Measurements from ENCODE around the gene VAV2. TPM values are rescaled to one million over a fixed set of nuclear protein-coding genes. Genes with fewer than 3 reads are reported as not detected.

The VAV2 gene
- total and polyA plus RNA-seq, 4 donors = 13.0 to 28.2 (median 16.3) TPM

GRCh38 chr9:133968428-133968827 is 23.7 kb downstream of the VAV2 start:
- Histone ChIP-seq H3K27ac (ENCODE audit: low read depth in 1 of 2, low read length in 1 of 2) (peak overlapping the region in 1 of 2 donors; percentile 28), H3K9me3 (ENCODE audit: control insufficient read depth in 4 of 4, insufficient read depth in 3 of 4, low read length in 3 of 4) (peaks cover 0 to 5% (median 1%) of the 10 kb centered on the region in 4 donors), H3K27me3 (ENCODE audit: control insufficient read depth in 3 of 3, insufficient read depth in 3 of 3, low read length in 2 of 3) (no peaks in the 10 kb centered on the region), H3K4me3 (no peak overlapping the region), H3K9ac (ENCODE audit: insufficient read depth in 1 of 2, low read length in 2 of 2) (no peak overlapping the region), H3K36me3 (ENCODE audit: control insufficient read depth in 4 of 4, insufficient read depth in 4 of 4, low read length in 4 of 4) (no peaks in the 10 kb centered on the region), H3K4me1 (ENCODE audit: control insufficient read depth in 5 of 5, insufficient read depth in 5 of 5, low read length in 5 of 5) (peaks cover 0 to 37% (median 20%) of the 10 kb centered on the region in 5 donors)
- ATAC-seq (ENCODE audit: insufficient read depth, low FRiP score) (no peak), DNase-seq (peak in 1 of 3 donors; percentile 9)
- TF ChIP-seq, protein P1, sequence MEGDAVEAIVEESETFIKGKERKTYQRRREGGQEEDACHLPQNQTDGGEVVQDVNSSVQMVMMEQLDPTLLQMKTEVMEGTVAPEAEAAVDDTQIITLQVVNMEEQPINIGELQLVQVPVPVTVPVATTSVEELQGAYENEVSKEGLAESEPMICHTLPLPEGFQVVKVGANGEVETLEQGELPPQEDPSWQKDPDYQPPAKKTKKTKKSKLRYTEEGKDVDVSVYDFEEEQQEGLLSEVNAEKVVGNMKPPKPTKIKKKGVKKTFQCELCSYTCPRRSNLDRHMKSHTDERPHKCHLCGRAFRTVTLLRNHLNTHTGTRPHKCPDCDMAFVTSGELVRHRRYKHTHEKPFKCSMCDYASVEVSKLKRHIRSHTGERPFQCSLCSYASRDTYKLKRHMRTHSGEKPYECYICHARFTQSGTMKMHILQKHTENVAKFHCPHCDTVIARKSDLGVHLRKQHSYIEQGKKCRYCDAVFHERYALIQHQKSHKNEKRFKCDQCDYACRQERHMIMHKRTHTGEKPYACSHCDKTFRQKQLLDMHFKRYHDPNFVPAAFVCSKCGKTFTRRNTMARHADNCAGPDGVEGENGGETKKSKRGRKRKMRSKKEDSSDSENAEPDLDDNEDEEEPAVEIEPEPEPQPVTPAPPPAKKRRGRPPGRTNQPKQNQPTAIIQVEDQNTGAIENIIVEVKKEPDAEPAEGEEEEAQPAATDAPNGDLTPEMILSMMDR (IDR thresholded peaks at IDR 0.05; ENCODE audit: control extremely low read depth, extremely low read depth) = no peak
- 84 to 94% methylated on average over 12 of the region's 12 CpGs for WGBS, 2 donors

- no peak for ATAC-seq (ENCODE audit: insufficient read depth, low FRiP score)
- H3K9me3 ChIP-seq (ENCODE audit: control insufficient read depth in 4 of 4, insufficient read depth in 3 of 4, low read length in 3 of 4) = peaks cover 0 to 5% (median 1%) of the 10 kb centered on the region in 4 donors
- H3K4me3 ChIP-seq = no peak overlapping the region
- H3K27me3 ChIP-seq (ENCODE audit: control insufficient read depth in 3 of 3, insufficient read depth in 3 of 3, low read length in 2 of 3) = no peaks in the 10 kb centered on the region
- H3K27ac ChIP-seq (ENCODE audit: low read depth in 1 of 2, low read length in 1 of 2) = no peak overlapping the region
- H3K9ac ChIP-seq (ENCODE audit: insufficient read depth in 1 of 2, low read length in 2 of 2) = no peak overlapping the region
- DNase-seq = no peak
- peaks cover 0 to 38% (median 22%) of the 10 kb centered on the region in 5 donors for H3K4me1 ChIP-seq (ENCODE audit: control insufficient read depth in 5 of 5, insufficient read depth in 5 of 5, low read length in 5 of 5)
- TF ChIP-seq, protein P1 (IDR thresholded peaks at IDR 0.05; ENCODE audit: control extremely low read depth, extremely low read depth) = no peak
- WGBS, 2 donors = 54 to 63% methylated on average over 7 of the region's 7 CpGs
- no peaks in the 10 kb centered on the region for H3K36me3 ChIP-seq (ENCODE audit: control insufficient read depth in 4 of 4, insufficient read depth in 4 of 4, low read length in 4 of 4)
These were observed 24.9 kb downstream of the VAV2 start for GRCh38 chr9:133967024-133967741.

DNA sequence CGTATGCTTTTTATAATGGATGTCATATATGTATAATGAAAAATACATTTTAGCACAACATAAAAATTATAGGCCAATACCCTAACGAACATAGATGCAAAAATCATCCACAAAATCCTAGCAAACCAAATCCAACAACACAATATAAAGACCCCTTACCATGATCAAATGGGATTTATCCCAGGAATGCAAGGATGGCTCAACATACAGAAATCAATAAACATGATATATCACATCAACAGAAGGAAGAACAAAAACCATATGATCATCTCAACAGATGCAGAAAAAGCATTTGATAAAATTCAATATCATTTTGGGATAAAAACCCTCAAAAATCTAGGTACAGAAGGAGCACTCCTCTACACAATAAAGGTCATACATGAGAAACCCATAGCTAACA is 27.7 kb downstream of the VAV2 start:
- no peak for DNase-seq
- peaks cover 0 to 32% (median 23%) of the 10 kb centered on the region in 5 donors for H3K4me1 ChIP-seq (ENCODE audit: control insufficient read depth in 5 of 5, insufficient read depth in 5 of 5, low read length in 5 of 5)
- WGBS, 2 donors = 94 to 98% methylated on average over 2 of the region's 2 CpGs

More for the DNA sequence above, 27.7 kb downstream of the VAV2 start:
- Histone ChIP-seq H3K27me3 (ENCODE audit: control insufficient read depth in 3 of 3, insufficient read depth in 3 of 3, low read length in 2 of 3) (no peaks in the 10 kb centered on the region), H3K9me3 (ENCODE audit: control insufficient read depth in 4 of 4, insufficient read depth in 3 of 4, low read length in 3 of 4) (peaks cover 0 to 5% (median 1%) of the 10 kb centered on the region in 4 donors), H3K9ac (ENCODE audit: insufficient read depth in 1 of 2, low read length in 2 of 2) (no peak overlapping the region), H3K36me3 (ENCODE audit: control insufficient read depth in 4 of 4, insufficient read depth in 4 of 4, low read length in 4 of 4) (no peaks in the 10 kb centered on the region), H3K4me3 (no peak overlapping the region), H3K27ac (ENCODE audit: low read depth in 1 of 2, low read length in 1 of 2) (no peak overlapping the region)
- no peak for ATAC-seq (ENCODE audit: insufficient read depth, low FRiP score)
- TF ChIP-seq, protein P1 (IDR thresholded peaks at IDR 0.05; ENCODE audit: control extremely low read depth, extremely low read depth) = no peak
